ENCODE data around the gene OR7C1. TPM values are rescaled to one million over a fixed set of nuclear protein-coding genes. Genes with fewer than 3 reads are reported as not detected.
A peak's percentile ranks its signal among the peaks of the same experiment; 100 is the strongest.

The OR7C1 gene
- total RNA-seq: not detected in 2 replicates
- long read RNA-seq: 0 reads

- Mint-ChIP-seq H3K9me3 (peaks cover 3% of the 10 kb centered on the region), H3K27ac (ENCODE audit: unreplicated experiment) (no peak within 1 kb of the TSS), H3K4me3 (no peak within 1 kb of the TSS), H3K27me3 (ENCODE audit: low read depth) (peaks cover 38% of the 10 kb centered on the region), H3K36me3 (ENCODE audit: low read depth) (no peaks in the 10 kb centered on the region), H3K4me1 (no peaks in the 10 kb centered on the region)
- no peak for TF ChIP-seq CTCF (conservative IDR thresholded peaks at IDR 0.05)
- no peak for DNase-seq (ENCODE audit: low read depth, low spot score)
These were observed at the start of gene OR7C1, which contains the start of gene OR7A5 for GRCh38 chr19:14835011-14835410. TSS of gene OR7C1 (minus strand) at chr19:14835185. CDS start at chr19:14800136, 35,049 bp downstream. TSS of gene OR7A5 (minus strand) at chr19:14835185. CDS start at chr19:14828241, 6,944 bp downstream.

GRCh38 chr19:14871619-14872230 lies 36.7 kb upstream of the OR7C1 start:
- Mint-ChIP-seq H3K27ac (ENCODE audit: unreplicated experiment) (no peak overlapping the region), H3K9me3 (peaks cover 12% of the 10 kb centered on the region), H3K36me3 (ENCODE audit: low read depth) (no peaks in the 10 kb centered on the region), H3K4me1 (no peaks in the 10 kb centered on the region), H3K27me3 (ENCODE audit: low read depth) (peaks cover 51% of the 10 kb centered on the region), H3K4me3 (no peak overlapping the region)
- DNase-seq (ENCODE audit: low read depth, low spot score): no peak
- TF ChIP-seq CTCF (conservative IDR thresholded peaks at IDR 0.05): peak; percentile 60

GRCh38 chr19:14868497-14868896 lies 33.5 kb upstream of the OR7C1 start:
- TF ChIP-seq CTCF (conservative IDR thresholded peaks at IDR 0.05): no peak
- peaks cover 12% of the 10 kb centered on the region for H3K9me3 Mint-ChIP-seq

DNA sequence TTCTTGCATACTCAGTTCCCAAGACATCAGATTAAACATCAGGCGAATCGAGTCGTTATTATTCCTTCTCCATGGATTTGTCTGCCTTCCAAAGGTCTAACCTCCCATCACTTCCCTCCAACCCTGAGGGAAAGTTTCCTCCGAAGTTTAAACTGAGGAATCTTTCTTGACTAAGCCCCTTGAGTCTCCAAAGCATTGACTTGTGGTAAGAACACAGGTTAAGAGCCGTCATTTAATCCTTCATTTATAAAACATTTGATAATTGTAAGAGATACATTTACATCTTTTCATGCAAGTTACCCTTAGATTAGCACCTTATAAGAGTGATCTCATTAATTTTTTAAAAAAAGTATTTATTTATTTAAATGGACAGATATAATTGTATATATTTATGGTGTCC lies 13.8 kb upstream of the OR7C1 start, which contains the start of gene OR7A10:
Gene OR7A10, minus strand, starts transcription at position 101 of the 400 bp plus-strand sequence. CDS start 7,045 bp downstream, outside the sequence.
- H3K4me1 Mint-ChIP-seq: no peaks in the 10 kb centered on the region
- H3K9me3 Mint-ChIP-seq: peaks cover 11% of the 10 kb centered on the region
- peaks cover 57% of the 10 kb centered on the region for H3K27me3 Mint-ChIP-seq (ENCODE audit: low read depth)
- no peak for TF ChIP-seq CTCF (conservative IDR thresholded peaks at IDR 0.05)
- no peak within 1 kb of the TSS for H3K27ac Mint-ChIP-seq (ENCODE audit: unreplicated experiment)
- no peak within 1 kb of the TSS for H3K4me3 Mint-ChIP-seq
- H3K36me3 Mint-ChIP-seq (ENCODE audit: low read depth): no peaks in the 10 kb centered on the region
- no peak for DNase-seq (ENCODE audit: low read depth, low spot score)

More at GRCh38 chr19:14868497-14868896, 33.5 kb upstream of the OR7C1 start:
- H3K4me1 Mint-ChIP-seq: no peaks in the 10 kb centered on the region
- H3K4me3 Mint-ChIP-seq: no peak overlapping the region
- H3K27ac Mint-ChIP-seq (ENCODE audit: unreplicated experiment): no peak overlapping the region
- peaks cover 48% of the 10 kb centered on the region for H3K27me3 Mint-ChIP-seq (ENCODE audit: low read depth)
- no peak for DNase-seq (ENCODE audit: low read depth, low spot score)
- no peaks in the 10 kb centered on the region for H3K36me3 Mint-ChIP-seq (ENCODE audit: low read depth)

DNA sequence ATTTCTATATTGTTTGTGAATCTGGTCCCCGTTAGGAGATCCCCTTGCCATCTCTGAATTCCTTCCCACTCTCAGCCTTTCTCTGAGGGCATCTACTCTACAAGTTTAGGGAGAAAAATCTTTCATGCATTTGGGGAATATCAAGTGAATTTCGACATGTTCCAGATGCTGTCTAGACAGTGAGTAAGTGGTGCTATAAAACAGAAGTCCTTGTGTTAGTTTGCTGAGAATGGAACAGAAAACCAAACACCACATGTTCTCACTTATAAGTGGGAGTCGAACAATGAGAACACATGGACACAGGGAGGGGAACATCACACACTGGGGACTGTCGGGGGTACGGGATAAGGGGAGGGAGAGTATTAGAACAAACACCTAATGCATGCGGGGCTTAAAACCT lies 8.6 kb upstream of the OR7C1 start:
- H3K36me3 Mint-ChIP-seq (ENCODE audit: low read depth): no peaks in the 10 kb centered on the region
- no peak for DNase-seq (ENCODE audit: low read depth, low spot score)
- H3K27me3 Mint-ChIP-seq (ENCODE audit: low read depth): peaks cover 38% of the 10 kb centered on the region
- no peak overlapping the region for H3K4me3 Mint-ChIP-seq
- no peak for TF ChIP-seq CTCF (conservative IDR thresholded peaks at IDR 0.05)
- peaks cover 9% of the 10 kb centered on the region for H3K9me3 Mint-ChIP-seq
- H3K27ac Mint-ChIP-seq (ENCODE audit: unreplicated experiment): no peak overlapping the region
- H3K4me1 Mint-ChIP-seq: no peaks in the 10 kb centered on the region

Measured in neural crest cell (in vitro differentiated cells).